HG02840 (cell line): ENCODE data around the gene PAX2.

Experiments
- ATAC-seq: cut with Tn5 transposase; IDR thresholded peaks from one replicate; pipeline ENCODE4 v1.9.1; 2021; ENCODE audit warnings: mild to moderate bottlenecking, moderate library complexity, moderate number of reproducible peaks; ENCODE audit not compliant: unreplicated experiment, low FRiP score

The PAX2 gene

GRCh38 chr10:100872034-100872791 is 126.8 kb downstream of the PAX2 start:
- ATAC-seq = no peak

GRCh38 chr10:100873146-100873826 is 127.9 kb downstream of the PAX2 start:
- ATAC-seq = no peak

- ATAC-seq = no peak
Measured at GRCh38 chr10:100873827-100874326, 128.5 kb downstream of the PAX2 start.

- ATAC-seq = no peak
Measured at GRCh38 chr10:100874702-100875483, 129.5 kb downstream of the PAX2 start.

- no peak for ATAC-seq
Measured at GRCh38 chr10:100875484-100876166, 130.2 kb downstream of the PAX2 start.

GRCh38 chr10:100876585-100877460 is 131.4 kb downstream of the PAX2 start:
- ATAC-seq = no peak

GRCh38 chr10:100877461-100877850 is 132.1 kb downstream of the PAX2 start:
- no peak for ATAC-seq

- ATAC-seq = no peak
Measured at GRCh38 chr10:100878291-100878910, 133.0 kb downstream of the PAX2 start.
